Measurements from ENCODE around the gene SLC12A3.
"Not testable (repeated sequence)": the region's sequence is repeated elsewhere in the genome, so short reads cannot be mapped to it uniquely, and the experiment has no call there.

The SLC12A3 gene

DNA sequence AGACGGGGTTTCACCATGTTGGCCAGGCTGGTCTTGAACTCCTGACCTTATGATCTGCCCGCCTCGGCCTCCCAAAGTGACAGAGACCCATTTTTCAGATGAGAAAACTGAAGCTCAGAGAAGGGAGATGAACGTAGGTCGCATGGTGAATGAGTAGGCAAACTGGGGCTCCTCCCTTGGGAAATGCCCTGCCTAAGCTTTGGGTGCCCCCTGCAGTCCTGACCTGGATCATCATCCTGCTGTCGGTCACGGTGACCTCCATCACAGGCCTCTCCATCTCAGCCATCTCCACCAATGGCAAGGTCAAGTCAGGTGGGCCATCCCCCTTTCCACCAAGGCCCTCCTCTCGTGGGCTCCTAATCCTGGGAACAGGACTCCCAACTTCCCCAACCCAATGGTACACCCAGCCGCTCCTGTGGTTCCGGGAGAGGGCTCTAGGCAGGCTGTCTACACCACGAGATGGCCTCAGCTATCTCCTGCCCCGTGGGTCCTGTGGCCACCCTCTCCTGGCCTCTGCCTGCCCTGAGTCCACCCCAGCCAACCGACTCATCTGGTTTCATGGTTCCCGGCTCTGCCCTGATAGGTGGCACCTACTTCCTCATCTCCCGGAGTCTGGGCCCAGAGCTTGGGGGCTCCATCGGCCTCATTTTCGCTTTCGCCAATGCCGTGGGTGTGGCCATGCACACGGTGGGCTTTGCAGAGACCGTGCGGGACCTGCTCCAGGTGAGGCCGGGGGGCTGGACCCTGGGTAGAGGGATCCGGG is 4.7 kb downstream of the SLC12A3 start:
- no peak for DNase-seq (ENCODE audit: low spot score)

DNA sequence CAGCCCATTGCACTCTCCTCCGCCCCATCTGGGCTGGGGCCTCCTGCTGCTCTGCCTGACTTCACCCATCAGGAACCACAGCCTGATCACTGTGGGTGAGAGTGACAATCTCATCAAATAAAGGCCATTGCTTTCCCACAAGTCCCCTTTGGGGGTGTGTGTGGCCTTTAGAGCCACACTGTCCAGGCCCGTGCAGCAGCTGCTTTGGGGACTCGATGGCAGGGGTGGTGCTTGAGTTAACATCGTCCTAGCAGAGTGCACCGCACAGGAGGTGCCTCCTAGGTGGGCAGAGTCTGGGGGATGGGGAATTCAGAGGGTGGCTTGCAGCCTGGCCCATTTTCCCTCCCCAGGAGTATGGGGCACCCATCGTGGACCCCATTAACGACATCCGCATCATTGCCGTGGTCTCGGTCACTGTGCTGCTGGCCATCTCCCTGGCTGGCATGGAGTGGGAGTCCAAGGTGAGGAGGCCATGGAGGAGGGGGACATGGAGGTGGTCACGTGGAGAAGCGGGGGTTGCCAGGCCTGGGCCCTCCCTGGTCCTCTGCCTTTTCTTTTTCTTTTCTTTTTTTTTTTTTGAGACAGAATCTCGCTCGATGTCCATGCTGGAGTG is 5.4 kb downstream of the SLC12A3 start:
- DNase-seq (ENCODE audit: low spot score) = no peak

DNA sequence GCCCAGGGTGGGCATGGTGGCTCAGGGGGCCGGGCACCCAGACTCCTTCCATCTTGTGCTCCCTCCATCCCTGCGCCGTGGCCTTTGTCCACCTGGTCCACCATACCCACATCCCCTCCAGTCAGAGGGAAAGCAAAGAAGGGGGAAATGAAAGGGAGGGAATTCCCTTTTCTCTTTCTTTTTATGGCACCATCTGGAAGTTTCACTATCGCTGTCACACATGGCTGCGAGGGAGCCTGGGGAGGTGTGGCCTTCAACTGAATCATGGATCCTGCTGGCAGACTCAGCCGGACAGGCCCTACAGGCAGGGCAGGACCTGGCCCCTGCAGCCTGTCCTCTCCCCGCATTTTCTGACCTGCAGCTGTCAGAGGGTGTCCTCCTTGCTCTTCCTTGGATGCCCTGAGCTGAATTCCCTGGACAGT is 6.2 kb downstream of the SLC12A3 start:
- no peak for DNase-seq (ENCODE audit: low spot score)

DNA sequence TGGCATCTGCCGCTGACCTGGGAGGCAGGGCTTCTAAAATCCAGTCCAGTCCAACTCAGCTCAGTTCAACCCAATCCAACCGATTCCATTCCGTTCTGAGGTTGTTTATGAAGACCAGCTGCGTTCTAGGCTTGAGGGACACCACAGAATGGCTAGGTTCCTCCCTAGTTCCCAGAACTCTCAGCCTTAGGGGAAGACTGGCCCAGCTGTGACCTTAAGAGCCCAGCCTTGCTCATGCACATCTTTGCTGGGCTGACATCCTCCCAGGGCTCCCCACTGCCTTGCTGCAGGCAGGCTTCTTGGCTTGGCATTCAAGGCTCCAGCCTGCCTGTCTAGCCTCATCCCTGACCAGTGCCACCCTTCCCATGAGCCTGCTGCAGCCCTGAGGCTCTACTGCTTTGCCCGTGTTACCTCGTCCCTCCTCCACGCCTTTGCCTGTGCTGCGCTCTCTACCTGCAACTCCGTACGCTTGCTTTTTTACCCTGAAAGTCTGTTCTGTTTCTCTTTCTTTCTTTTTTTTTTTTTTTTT is 7.9 kb downstream of the SLC12A3 start:
- DNase-seq (ENCODE audit: low spot score) = no peak

DNA sequence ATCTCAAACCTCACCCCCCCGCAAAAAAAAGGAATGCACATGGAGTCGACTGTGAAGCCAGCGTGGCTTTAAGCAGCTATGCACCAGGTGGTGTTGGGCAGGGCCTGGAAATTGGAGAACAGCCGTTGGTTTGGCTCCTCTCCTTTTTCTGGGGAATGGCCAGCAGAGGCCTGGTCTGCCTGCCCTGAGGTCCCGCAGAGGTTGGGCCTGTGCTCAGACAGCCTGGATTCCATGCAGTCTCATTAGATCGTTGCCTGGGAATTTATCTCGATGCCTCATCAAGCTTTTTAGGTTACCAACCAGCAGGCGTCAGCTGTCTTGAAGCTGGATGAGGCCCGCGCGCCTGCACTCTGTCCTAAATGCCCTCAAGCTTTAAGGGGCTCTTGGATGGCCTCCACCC is 9.8 kb downstream of the SLC12A3 start:
- DNase-seq (ENCODE audit: low spot score) = no peak

DNA sequence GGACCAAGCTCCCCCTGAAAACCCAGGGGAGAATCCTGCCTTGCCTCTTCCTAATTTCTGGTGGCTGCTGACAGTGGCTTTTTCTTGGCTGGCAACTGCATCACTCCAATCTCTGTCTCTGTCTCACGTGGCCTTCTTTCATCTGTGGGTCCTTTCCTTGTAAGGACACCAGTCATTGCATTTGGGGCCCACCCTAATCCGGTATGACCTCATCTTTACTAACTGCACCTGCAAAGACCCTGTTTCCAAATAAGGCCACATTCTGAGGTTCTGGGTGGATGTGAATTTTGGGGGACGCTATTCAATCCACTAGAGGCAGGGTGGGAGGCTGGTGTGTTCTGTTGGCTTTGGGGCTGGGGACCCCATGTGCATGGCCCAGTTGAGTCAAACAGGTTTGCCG is 11.0 kb downstream of the SLC12A3 start:
- DNase-seq (ENCODE audit: low spot score) = no peak

DNA sequence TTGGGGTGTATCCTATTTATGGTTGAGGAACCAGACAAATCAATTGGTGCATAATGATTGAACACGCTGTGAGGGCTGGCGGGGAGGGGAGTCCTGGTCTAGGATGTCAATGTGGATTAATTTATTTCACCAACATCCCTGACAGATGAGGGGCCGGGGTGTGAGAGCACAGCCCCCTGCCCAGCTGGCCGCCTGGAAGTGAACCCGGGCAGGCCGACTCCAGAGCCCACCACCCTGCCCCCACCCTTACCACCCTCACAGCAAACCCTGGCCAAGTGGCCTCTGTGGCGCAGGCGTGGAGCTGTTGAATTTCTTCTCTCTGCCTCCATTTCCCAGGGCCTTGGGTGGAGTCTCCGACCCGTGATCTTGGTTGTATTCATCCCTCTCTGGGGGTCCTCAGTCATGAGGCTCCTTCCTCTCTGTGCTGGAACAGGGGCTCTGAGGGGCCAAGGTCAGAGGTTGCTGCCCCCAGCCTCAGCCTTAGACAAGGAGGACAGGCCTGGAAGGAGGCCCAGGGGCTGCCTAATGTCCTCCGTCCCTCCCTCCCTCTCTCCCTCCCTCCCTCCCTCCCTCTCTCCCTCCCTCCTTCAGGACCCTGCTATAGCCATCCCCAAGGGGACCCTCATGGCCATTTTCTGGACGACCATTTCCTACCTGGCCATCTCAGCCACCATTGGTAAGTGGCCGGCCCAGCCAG is 12.6 kb downstream of the SLC12A3 start:
- no peak for DNase-seq (ENCODE audit: low spot score)

DNA sequence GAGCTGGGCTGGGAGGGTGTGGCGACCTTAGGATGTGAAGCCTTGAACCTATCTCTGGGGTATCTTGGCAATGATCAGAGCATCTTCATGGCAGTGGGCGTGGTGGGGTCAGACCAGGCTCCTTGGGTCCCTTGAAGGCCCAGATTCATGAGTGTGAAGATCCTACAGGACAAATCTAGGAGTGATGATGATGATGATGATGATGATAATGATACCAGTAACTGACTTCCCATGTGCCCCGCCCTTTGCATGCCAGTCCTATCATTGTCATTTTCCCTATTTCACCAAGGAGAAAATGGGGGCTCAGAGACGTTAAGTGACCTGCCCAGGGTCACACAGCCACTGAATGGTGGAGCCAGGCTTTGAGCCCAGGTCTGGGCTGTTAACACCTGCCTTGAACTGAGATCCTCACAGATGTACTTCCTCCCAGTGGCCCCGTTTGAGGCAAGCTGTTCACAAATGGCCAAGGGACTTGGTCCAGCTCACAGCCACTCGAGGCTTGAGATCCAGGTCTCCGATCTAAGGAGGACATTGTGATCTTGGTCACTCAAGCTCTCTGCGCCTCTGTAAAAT is 13.4 kb downstream of the SLC12A3 start:
- DNase-seq (ENCODE audit: low spot score) = no peak

DNA sequence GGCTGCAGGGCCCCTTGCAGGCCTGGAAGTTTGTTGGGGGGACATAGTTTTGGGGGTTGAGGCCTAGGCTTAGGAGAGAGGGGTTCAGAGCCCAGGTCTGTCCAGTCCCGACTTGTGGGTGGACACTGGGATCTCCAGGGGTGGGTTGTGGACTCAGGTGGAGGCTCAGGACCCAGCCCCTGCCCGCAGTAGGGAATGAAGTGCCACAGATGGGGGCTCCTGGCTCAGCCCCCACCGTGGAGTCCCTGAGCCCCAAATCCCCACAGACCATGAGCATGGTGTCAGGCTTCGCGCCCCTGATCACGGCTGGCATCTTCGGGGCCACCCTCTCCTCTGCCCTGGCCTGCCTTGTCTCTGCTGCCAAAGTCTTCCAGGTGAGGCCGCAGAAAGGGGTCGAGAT is 14.3 kb downstream of the SLC12A3 start:
- no peak for DNase-seq (ENCODE audit: low spot score)

DNA sequence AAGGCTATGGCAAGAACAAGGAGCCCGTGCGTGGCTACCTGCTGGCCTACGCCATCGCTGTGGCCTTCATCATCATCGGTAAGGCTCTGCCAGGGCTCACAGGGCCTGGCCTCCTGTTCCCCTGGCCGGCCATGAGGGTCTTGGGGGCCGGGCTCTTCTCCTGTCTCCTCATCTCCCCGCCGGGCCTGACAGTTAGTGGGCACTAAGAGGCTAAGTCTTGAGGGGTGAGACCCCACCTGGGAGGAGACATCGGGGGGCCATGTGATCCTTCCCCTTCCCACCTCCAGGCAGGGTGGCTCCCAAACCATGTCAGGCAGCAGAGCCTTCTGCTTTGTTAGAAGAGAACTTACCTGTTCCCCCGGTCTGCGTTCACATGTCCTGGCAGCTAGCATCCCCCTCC is 15.2 kb downstream of the SLC12A3 start:
- DNase-seq (ENCODE audit: low spot score) = no peak

DNA sequence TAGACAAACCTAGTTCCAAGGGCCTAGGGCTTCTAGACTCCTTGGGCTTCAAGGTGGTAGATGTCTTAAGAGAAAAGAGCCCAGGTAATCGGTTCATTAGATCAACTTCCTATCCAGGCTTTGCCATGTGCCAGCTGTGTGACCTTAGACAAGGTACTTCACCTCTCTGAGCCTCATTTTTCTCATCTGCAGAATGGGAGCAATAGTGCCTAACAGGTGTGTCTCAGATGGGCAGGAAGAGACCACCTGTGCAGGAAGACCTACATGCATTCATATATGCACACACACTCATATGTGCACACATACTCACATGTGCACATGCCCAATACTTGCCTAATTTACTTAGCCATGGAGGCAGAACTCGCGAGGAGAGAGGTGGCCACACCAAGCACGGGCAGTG is 15.7 kb downstream of the SLC12A3 start:
- no peak for DNase-seq (ENCODE audit: low spot score)

DNA sequence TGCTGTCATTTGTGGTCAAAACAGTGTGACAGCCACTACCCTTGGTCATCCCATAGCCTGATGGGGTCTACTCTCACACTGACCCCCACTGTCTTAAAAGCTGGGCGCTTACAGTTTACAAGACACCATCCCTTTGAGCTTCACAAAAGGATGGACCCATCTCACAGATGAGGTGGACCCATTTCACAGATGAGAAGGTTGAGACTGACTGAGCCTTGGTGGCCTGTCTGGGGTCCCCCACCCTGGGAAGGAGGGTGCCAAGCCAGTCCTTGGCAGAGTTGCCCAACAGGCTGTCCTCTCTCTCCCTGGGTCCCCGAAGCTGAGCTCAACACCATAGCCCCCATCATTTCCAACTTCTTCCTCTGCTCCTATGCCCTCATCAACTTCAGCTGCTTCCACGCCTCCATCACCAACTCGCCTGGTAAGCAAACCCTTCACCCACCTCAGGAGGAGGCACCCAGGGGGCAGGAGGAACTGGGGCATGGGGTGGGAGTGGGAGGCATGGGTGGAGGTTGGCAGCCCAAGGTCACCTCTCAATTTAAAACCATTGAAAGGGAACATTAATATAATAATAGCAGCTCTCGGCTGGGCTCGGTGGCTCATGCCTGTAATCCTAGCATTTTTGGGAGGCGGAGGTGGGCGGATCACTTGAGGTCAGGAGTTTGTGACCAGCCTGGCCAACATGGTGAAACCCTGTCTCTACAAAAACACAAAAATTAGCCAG is 17.2 kb downstream of the SLC12A3 start:
- DNase-seq (ENCODE audit: low spot score) = no peak

DNA sequence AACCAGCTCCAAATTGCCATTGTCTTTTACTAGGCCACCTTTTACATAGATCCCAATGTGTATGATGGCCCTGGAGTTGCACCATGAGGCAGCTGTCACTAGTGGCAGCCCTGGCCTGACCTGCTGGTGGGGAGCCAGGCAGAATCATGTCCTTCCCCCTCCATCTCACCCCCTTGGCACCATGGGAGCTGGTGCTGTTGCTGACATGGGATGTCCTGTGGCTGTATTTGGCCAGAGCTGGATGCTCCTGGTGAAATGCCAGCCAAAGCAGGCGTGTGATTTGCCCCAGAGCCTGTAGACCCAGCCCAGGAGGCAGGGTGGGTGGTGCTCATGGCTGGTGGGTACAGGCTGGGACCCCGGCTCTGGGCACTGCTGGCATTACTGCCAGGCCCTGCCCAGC is 18.6 kb downstream of the SLC12A3 start:
- no peak for DNase-seq (ENCODE audit: low spot score)

DNA sequence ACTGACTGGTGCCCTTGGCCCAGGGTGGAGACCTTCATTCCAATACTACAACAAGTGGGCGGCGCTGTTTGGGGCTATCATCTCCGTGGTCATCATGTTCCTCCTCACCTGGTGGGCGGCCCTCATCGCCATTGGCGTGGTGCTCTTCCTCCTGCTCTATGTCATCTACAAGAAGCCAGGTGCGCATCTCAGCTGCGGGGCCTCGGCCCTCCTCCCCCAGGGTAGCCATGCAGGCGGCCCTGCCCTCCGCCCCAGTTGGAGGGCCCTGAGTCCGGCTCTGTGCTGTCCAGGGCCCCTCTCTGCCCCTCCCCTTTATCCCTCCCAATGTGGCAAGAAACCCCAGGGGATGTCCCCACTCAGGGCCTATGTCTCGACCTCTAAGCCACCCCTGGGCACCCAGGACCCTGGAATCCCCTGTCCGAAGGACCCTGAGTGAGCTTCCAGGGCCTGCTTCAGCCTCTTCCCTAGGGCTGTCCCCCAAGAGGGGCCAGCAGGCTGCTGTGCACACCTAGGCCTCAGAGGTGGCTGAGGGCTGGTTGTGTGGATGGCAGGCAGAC is 19.1 kb downstream of the SLC12A3 start:
- DNase-seq (ENCODE audit: low spot score) = no peak

DNA sequence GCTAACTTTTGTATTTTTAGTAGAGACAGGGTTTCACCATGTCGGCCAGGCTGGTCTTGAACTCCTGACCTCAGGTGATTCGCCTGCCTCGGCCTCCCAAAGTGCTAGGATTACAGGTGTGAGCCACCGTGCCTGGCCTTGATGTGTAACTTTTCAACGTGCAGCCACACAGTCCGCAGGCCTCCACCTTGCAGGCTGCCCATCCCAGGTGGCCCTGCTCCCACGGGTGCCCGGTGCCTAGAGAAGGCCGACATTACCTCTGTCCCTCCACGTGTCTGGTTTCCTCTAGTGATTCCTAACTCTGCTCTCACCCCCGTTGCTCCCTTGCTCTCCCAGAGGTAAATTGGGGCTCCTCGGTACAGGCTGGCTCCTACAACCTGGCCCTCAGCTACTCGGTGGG is 19.9 kb downstream of the SLC12A3 start:
- not testable (repeated sequence) for DNase-seq (ENCODE audit: low spot score)

DNA sequence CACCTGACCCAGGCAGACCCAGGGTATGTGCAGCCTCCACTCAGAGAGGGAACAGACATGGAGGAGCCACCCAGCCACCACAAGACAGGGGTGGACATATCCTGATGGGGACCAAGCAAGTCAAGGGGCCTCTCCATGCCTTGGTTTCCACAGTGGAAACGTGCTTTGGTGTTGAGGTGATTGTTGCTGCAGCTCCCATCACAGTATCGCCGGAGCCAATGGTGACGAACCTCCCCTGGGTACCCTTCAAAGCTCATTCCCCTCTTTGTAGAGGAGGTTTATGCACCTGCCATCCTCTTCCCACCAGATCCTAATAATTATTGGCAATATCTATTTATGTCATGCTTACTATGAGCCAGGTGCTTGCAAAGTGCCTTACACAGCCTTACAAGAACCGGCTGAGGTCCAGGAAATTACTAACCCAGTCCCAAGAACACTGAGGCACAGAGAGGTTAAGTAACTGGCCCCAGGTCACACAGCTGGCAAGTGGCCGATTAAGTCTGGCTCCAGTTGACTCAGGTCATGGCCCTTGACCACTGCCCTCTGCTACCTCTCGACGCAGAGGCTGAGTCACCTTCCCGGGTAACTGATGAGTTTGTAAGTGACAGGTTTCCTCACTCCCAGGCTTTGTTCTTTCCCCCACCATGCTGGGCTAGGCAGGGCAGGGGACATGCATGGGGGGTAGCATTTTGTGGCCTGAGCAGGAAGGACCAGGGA is 20.6 kb downstream of the SLC12A3 start:
- no peak for DNase-seq (ENCODE audit: low spot score)

DNA sequence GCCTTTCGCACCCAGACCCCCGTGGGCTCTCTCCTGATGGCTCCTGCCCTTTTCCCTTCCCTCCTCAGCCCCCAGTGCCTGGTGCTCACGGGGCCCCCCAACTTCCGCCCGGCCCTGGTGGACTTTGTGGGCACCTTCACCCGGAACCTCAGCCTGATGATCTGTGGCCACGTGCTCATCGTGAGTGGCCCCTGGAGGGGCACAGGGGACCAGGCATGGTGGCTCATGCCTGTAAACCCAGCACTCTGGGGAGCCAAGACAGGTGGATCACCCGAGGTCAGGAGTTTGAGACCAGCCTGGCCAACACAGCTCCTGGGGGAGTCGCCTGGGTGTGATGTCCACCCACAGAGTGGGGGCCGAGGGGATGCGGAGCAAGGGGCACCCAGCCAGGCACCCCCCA is 21.3 kb downstream of the SLC12A3 start:
- DNase-seq (ENCODE audit: low spot score) = no peak

DNA sequence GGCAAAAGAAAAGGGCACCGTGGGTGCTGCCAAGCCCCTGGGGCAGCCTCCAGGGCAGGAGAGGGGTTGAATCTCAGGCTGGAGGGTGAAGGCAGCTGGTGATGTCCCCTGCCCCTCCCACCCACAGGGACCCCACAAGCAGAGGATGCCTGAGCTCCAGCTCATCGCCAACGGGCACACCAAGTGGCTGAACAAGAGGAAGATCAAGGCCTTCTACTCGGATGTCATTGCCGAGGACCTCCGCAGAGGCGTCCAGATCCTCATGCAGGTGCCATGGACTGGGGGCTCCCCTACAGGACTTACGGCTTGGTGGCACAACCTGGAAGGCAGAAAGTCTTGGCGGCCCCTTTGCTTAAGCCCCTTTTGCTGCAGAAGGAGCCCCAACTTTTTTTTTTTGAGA is 21.8 kb downstream of the SLC12A3 start:
- no peak for DNase-seq (ENCODE audit: low spot score)

DNA sequence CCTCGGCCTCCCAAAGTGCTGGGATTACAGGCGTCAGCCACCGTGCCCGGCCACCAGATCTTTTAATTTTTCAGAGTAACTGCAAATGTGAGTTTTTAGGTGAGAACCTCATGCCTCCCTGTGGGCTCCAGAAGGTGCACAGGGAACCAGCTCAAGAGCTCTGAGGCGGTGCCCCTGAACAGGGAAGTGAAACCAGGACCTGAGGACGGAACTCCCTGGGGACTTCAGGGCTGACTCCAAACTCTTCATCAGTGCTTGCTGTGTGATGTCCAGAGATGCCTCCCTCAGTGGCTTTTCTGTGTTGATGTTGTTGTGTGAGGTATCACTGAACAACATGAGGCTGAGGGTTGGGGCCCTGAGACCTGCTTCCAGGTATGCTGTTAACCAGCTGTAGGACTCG is 23.8 kb downstream of the SLC12A3 start:
- DNase-seq (ENCODE audit: low spot score) = no peak

DNA sequence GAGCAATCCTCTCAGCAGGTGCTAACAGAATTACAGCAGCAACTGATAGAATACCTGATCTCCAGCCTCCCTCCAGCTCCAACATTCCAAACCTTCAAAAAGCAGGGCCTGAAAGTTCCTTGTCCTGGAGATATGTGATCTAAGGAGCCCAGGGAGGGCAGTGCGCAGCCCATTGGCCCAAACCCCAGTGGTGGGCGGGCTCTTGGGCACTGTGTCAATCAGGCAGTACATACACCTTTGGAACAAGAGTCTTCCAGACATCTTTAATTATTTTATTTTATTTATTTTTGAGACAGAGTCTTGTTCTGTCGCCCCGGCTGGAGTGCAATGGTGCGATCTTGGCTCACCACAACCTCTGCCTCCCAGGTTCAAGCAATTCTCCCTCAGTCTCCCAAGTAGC is 24.2 kb downstream of the SLC12A3 start:
- no peak for DNase-seq (ENCODE audit: low spot score)

DNA sequence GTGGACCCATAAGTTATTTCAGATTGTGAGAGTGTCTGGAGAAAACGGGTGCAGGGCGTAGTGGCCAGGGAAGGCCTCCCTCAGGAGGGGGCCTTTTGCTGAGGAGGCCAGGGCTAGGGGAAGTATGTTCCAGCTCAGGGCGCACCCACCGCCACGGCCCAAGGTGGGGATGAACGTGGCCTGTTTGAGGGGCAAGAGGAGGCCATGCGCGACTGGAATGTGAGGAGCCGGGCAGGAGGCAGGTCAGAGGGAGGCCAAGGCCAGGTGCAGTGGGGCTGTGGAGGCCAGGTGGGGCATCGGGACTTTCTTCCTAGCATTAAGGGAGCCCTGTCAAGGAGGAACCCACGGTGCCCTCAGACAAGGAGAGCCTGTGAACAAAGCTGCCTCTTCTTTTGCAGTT is 26.7 kb downstream of the SLC12A3 start:
- DNase-seq (ENCODE audit: low spot score) = no peak
